Activated CD4-positive, alpha-beta T cell treated with anti-CD3 and anti-CD28 coated beads, Interleukin-2, amount 50 U/mL, for 48 hours (primary cell): ENCODE measurements around the gene CABLES2.

Experiments
- DNase-seq, 2 experiments: peaks; one replicate each; pipeline ENCODE4 v3.0.0-alpha.2; 2020

CABLES2 gene

GRCh38 chr20:62404112-62404665 is 2.9 kb downstream of the CABLES2 start:
- DNase-seq: no peak

DNA sequence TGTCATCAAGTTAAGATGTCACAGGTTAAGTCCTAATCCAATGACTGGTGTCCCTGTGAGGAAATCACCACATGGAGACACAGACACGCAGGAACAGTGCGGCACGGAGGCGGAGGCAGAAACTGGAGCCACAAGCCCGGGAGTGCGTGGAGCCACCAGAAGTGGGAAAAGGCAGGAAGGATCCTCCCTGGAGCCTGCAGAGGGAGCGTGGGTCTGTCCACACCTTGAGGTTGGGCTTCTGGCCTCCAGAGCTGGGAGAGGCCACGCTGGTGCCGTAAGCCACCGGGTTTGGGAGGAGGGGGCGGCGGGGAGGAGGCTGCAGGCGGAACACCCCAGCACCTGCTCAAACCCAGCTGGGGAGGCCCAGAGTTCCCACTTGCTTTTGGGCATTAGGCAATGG is 3.8 kb downstream of the CABLES2 start:
- no peak for DNase-seq

GRCh38 chr20:62402456-62403150 is 4.5 kb downstream of the CABLES2 start:
- DNase-seq: no peak

- DNase-seq: no peak
These were observed 5.7 kb downstream of the CABLES2 start for GRCh38 chr20:62401331-62401779.

GRCh38 chr20:62400541-62400940 is 6.5 kb downstream of the CABLES2 start:
- DNase-seq: no peak

DNA sequence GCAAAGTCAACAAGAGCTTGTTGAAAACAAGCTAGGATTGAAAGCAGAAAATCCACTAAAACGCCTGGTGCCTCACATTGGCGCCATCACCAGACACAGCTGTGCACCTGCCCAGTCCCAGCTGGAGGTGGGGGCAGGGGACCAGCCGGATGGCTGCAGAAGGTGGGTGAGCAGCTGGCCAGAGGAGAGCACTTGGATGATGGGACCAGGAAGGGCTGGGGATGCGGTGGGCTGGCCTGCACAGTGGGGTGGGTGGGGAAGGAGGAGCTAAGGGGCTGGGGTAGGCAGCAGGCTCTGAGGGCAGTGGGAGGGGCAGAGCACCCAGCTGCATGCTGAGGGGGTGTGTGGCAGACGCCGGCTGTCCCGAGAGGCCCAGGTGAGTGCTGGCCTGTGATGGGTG is 7.1 kb downstream of the CABLES2 start:
- no peak for DNase-seq

DNA sequence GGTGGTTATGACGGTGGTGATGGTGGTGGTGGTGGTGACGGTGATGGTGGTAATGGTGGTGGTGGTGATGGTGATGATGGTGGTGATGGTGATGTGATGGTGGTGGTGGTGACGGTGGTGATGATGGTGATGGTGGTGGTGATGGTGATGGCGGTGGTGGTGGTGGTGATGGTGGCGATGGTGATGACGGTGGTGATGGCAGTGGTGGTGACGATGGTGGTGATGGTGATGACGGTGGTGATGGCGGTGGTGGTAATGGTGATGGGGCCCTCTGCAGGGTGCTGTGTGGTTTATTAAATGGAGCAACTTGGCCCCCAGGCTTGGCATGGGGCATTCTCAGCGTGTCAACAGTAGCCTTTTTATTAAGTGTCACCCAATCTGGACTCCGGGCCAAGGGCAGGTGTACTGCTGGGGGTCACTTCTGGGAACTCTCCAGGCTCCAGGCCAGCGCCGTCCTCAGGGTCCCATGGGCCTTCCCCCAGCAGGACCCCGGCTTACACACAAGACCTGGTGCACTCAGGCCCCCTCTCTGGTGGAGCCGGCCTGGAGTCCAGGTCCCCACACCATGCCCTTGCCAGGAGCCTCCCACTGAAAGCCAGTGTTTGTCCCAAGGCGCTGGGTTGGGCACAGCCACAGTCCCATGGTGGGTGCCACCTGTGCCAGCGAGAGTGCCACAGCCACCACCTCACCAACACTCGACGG is 8.8 kb downstream of the CABLES2 start:
- no peak for DNase-seq

- no peak for DNase-seq
These were observed 10.5 kb downstream of the CABLES2 start for GRCh38 chr20:62396367-62397239.

GRCh38 chr20:62395311-62396242 is 11.5 kb downstream of the CABLES2 start:
- no peak for DNase-seq

GRCh38 chr20:62394248-62395245 is 12.5 kb downstream of the CABLES2 start:
- no peak for DNase-seq

GRCh38 chr20:62393830-62394229 is 13.3 kb downstream of the CABLES2 start:
- no peak for DNase-seq

DNA sequence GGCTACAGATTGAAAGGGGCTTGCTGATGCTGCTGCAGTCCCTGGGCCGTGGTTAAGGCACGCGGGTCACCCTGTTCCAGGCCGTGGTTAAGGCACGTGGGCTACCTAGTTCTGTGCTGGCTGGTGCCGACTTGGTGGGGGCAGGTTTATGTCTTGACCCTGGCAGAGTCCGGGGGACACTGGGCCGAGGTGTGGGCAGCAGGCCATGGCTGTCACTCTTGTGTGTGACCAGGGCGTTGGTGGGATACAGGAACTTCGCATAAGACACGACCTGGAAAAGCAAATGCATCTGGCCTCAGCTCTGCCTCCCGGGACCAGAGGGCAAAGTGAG is 13.8 kb downstream of the CABLES2 start:
- DNase-seq: no peak

DNA sequence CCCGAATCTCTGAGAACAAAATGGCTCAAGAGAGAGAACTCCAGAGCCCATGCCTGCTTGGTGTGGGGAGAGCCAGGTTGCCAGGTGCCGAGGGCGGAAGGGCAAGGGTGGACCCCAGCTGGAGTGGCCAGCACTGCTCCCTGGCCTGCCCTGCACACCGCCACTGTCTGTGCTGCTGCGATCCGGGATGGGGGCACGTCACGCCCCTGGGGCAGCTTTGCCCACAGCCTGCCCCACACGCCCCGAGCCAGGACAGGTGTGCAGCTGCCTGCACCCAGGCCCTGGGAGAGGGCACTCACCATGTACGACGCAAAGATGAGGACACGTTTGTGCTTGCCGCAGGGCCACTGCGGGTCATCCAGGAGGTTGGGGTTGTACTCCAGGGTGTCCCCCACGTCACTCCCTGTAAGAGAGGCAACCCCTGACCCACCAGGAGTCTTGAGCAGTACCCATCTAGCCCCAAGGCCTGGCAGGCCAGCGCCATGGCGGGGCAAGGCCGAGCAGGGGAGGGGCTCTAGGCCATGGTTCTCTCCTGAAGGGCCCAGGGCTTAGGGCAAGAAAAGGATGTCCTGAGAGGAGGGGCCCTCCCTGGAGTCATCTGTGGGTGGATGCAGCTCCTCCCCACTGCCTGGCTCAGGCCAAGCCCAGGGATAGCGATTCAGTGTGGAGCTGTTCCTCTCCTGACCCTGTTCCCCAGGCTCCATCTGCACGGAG is 14.3 kb downstream of the CABLES2 start:
- no peak for DNase-seq

GRCh38 chr20:62392077-62392418 is 15.0 kb downstream of the CABLES2 start:
- DNase-seq: no peak

- DNase-seq: no peak
These were observed 15.7 kb downstream of the CABLES2 start for GRCh38 chr20:62391165-62392076.

DNA sequence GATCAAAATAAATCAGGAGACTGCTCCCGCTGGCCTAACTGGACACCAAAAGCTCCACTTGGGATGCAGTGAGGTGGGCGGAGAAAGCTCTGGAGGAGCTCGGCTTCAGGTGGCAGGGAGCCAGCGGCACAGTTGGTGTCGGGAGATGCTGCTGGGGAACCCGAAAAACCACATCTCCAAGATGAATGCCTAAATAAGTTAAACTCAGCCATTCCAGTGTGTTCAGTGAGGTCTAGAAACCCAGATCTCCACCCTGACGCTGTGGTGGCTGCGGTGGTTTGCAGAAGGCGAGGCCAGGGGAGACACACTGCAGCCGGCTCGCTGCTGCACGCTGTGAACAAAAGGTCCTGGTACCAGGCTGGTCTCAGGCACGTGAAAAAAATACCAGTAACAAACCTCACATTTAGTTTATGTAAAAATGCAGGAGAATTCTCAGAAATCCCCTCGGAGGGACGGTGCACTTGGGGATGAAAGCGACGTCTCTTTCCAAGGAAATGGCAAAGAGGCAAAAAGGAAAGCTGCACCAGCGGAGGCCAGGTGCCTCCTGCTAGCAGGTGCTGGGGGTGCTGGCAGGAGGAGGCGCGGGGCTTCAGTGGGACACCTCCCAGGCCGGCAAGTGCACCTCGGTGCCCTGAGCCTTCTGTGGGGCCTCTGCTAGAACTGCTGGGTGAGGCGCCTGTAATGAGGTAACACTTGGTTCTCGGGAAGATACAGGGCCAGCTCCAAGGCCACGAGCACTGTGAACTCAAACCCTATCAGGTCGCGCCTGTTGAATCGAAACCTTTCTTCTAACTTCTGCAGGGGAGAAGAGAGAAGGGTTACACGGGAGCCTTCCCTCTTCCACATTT is 16.5 kb downstream of the CABLES2 start:
- DNase-seq: no peak

GRCh38 chr20:62389601-62390087 is 17.4 kb downstream of the CABLES2 start:
- DNase-seq: no peak
